ENCODE data around the gene TBX5.

Gene TBX5

GRCh38 chr12:114441039-114441383 lies 35.1 kb upstream of the TBX5 start:
- Mint-ChIP-seq H3K9me3 (no peaks in the 10 kb centered on the region), H3K27ac (no peak overlapping the region), H3K27me3 (peaks cover 93% of the 10 kb centered on the region), H3K4me1 (ENCODE audit: low read depth) (no peaks in the 10 kb centered on the region), H3K4me3 (no peak overlapping the region), H3K36me3 (ENCODE audit: low read depth) (no peaks in the 10 kb centered on the region)
- intact Hi-C loops (cut with micrococcal nuclease) = no loop called here

- Mint-ChIP-seq H3K4me3 (no peak overlapping the region), H3K27me3 (peaks cover 88% of the 10 kb centered on the region), H3K36me3 (ENCODE audit: low read depth) (no peaks in the 10 kb centered on the region), H3K9me3 (no peaks in the 10 kb centered on the region), H3K27ac (no peak overlapping the region), H3K4me1 (ENCODE audit: low read depth) (no peaks in the 10 kb centered on the region)
- intact Hi-C loops (cut with micrococcal nuclease) = no loop called here
These were observed 34.5 kb upstream of the TBX5 start for GRCh38 chr12:114440270-114441038.

GRCh38 chr12:114439817-114440216 lies 33.9 kb upstream of the TBX5 start:
- no peaks in the 10 kb centered on the region for H3K9me3 Mint-ChIP-seq
- no peak overlapping the region for H3K4me3 Mint-ChIP-seq
- H3K27me3 Mint-ChIP-seq = peaks cover 83% of the 10 kb centered on the region
- intact Hi-C loops (cut with micrococcal nuclease) = no loop called here
- no peaks in the 10 kb centered on the region for H3K36me3 Mint-ChIP-seq (ENCODE audit: low read depth)
- H3K27ac Mint-ChIP-seq = no peak overlapping the region
- no peaks in the 10 kb centered on the region for H3K4me1 Mint-ChIP-seq (ENCODE audit: low read depth)

DNA sequence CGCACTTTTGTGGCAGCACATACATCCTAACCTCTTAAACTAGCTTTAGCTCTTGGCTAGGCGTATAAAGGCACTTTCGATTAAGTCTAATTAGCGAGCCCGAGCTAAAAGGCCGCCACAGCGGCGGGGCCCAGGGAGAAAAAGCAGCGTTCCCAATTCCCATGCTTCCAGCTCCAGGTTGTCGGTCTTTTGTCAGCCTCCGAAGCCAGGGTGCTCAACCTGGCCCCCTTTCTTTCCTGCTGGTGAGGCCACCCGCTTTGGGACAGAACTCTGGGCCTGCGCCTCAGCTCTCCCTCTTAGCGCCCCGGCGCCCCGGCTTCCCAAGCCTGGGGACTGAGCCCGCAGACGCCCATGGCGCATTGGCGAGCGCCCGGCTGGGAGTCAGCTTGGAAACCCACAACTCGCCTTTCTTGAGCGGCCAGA lies 33.3 kb upstream of the TBX5 start:
- H3K4me1 Mint-ChIP-seq (ENCODE audit: low read depth) = no peaks in the 10 kb centered on the region
- H3K9me3 Mint-ChIP-seq = no peaks in the 10 kb centered on the region
- H3K36me3 Mint-ChIP-seq (ENCODE audit: low read depth) = no peaks in the 10 kb centered on the region
- no peak overlapping the region for H3K4me3 Mint-ChIP-seq
- intact Hi-C loops (cut with micrococcal nuclease) = no loop called here
- H3K27me3 Mint-ChIP-seq = peaks cover 82% of the 10 kb centered on the region
- H3K27ac Mint-ChIP-seq = no peak overlapping the region

GRCh38 chr12:114438635-114439256 lies 32.8 kb upstream of the TBX5 start:
- H3K9me3 Mint-ChIP-seq = no peaks in the 10 kb centered on the region
- H3K4me1 Mint-ChIP-seq (ENCODE audit: low read depth) = no peaks in the 10 kb centered on the region
- H3K36me3 Mint-ChIP-seq (ENCODE audit: low read depth) = no peaks in the 10 kb centered on the region
- H3K27me3 Mint-ChIP-seq = peaks cover 76% of the 10 kb centered on the region
- no peak overlapping the region for H3K4me3 Mint-ChIP-seq
- intact Hi-C loops (cut with micrococcal nuclease) = no loop called here
- no peak overlapping the region for H3K27ac Mint-ChIP-seq

DNA sequence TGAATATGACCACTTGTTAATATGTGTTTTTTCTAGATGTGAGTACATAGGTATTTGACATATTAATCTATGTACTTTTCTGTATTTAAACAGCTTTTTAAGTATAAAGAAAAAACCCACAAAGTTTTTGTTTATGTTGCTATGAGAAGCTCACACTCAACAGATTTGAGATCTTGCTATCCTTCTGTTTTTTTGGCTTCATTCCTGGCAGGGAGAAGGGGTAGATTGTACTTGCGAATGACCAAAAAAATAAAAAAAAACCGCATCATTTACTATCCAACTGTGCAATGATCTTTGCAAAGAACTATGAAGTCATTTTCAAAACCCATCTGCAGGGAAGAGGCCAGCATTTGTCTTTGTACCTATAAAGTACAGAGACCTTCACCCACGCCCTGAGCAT lies 28.4 kb upstream of the TBX5 start:
- no peak overlapping the region for H3K27ac Mint-ChIP-seq
- no peaks in the 10 kb centered on the region for H3K4me1 Mint-ChIP-seq (ENCODE audit: low read depth)
- no peaks in the 10 kb centered on the region for H3K36me3 Mint-ChIP-seq (ENCODE audit: low read depth)
- no peaks in the 10 kb centered on the region for H3K9me3 Mint-ChIP-seq
- H3K27me3 Mint-ChIP-seq = peaks cover 34% of the 10 kb centered on the region
- no peak overlapping the region for H3K4me3 Mint-ChIP-seq
- intact Hi-C loops (cut with micrococcal nuclease) = no loop called here

- Mint-ChIP-seq H3K36me3 (ENCODE audit: low read depth) (no peaks in the 10 kb centered on the region), H3K4me3 (no peak overlapping the region), H3K9me3 (no peaks in the 10 kb centered on the region), H3K4me1 (ENCODE audit: low read depth) (no peaks in the 10 kb centered on the region), H3K27me3 (peaks cover 12% of the 10 kb centered on the region), H3K27ac (no peak overlapping the region)
- intact Hi-C loops (cut with micrococcal nuclease) = no loop called here
These were observed 26.0 kb upstream of the TBX5 start for GRCh38 chr12:114431902-114432301.

DNA sequence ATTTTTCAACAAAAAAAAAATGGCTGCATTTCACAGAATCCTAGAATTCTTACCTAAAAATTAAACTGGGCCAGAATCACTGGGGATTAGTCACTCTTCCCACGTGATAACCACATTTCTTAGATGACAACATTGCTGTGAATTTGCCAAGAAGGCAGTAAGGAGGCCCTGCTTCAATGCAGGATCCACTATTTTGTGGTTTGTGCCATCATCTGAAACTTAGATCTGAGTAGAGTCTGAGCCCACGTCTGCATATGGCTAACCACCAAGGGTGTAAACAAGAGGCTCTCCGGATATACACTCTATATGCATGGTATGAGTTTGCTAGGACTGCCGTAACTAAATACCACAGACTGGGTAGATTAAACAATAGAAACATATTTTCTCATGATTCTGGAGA lies 24.4 kb upstream of the TBX5 start:
- intact Hi-C loops (cut with micrococcal nuclease) = no loop called here
- Mint-ChIP-seq H3K27ac (no peak overlapping the region), H3K4me1 (ENCODE audit: low read depth) (no peaks in the 10 kb centered on the region), H3K36me3 (ENCODE audit: low read depth) (no peaks in the 10 kb centered on the region), H3K27me3 (peaks cover 5% of the 10 kb centered on the region), H3K9me3 (no peaks in the 10 kb centered on the region), H3K4me3 (no peak overlapping the region)

GRCh38 chr12:114425031-114425626 lies 19.2 kb upstream of the TBX5 start:
- H3K36me3 Mint-ChIP-seq (ENCODE audit: low read depth) = no peaks in the 10 kb centered on the region
- intact Hi-C loops (cut with micrococcal nuclease) = no loop called here
- no peaks in the 10 kb centered on the region for H3K4me1 Mint-ChIP-seq (ENCODE audit: low read depth)

GRCh38 chr12:114420944-114421335 lies 15.0 kb upstream of the TBX5 start:
- no peak overlapping the region for H3K4me3 Mint-ChIP-seq
- H3K4me1 Mint-ChIP-seq (ENCODE audit: low read depth) = no peaks in the 10 kb centered on the region
- intact Hi-C loops (cut with micrococcal nuclease) = no loop called here
- no peaks in the 10 kb centered on the region for H3K9me3 Mint-ChIP-seq
- H3K27ac Mint-ChIP-seq = no peak overlapping the region
- H3K27me3 Mint-ChIP-seq = peaks cover 27% of the 10 kb centered on the region
- H3K36me3 Mint-ChIP-seq (ENCODE audit: low read depth) = no peaks in the 10 kb centered on the region

More at GRCh38 chr12:114425031-114425626, 19.2 kb upstream of the TBX5 start:
- H3K27ac Mint-ChIP-seq = no peak overlapping the region
- H3K4me3 Mint-ChIP-seq = no peak overlapping the region
- H3K27me3 Mint-ChIP-seq = peaks cover 6% of the 10 kb centered on the region
- H3K9me3 Mint-ChIP-seq = no peaks in the 10 kb centered on the region

- Mint-ChIP-seq H3K27me3 (peaks cover 33% of the 10 kb centered on the region), H3K36me3 (ENCODE audit: low read depth) (no peaks in the 10 kb centered on the region), H3K9me3 (no peaks in the 10 kb centered on the region), H3K27ac (no peak overlapping the region), H3K4me3 (no peak overlapping the region), H3K4me1 (ENCODE audit: low read depth) (no peaks in the 10 kb centered on the region)
- intact Hi-C loops (cut with micrococcal nuclease) = no loop called here
These were observed 14.4 kb upstream of the TBX5 start for GRCh38 chr12:114420182-114420943.

- no peak overlapping the region for H3K4me3 Mint-ChIP-seq
- H3K4me1 Mint-ChIP-seq (ENCODE audit: low read depth) = no peaks in the 10 kb centered on the region
- H3K27me3 Mint-ChIP-seq = peaks cover 70% of the 10 kb centered on the region
These were observed 10.1 kb upstream of the TBX5 start for GRCh38 chr12:114416028-114416427.

GRCh38 chr12:114415525-114415868 lies 9.6 kb upstream of the TBX5 start:
- H3K9me3 Mint-ChIP-seq = no peaks in the 10 kb centered on the region
- H3K4me3 Mint-ChIP-seq = no peak overlapping the region
- H3K27me3 Mint-ChIP-seq = peaks cover 74% of the 10 kb centered on the region
- intact Hi-C loops (cut with micrococcal nuclease) = no loop called here
- H3K27ac Mint-ChIP-seq = no peak overlapping the region
- no peaks in the 10 kb centered on the region for H3K4me1 Mint-ChIP-seq (ENCODE audit: low read depth)
- H3K36me3 Mint-ChIP-seq (ENCODE audit: low read depth) = no peaks in the 10 kb centered on the region

More at GRCh38 chr12:114416028-114416427, 10.1 kb upstream of the TBX5 start:
- Mint-ChIP-seq H3K36me3 (ENCODE audit: low read depth) (no peaks in the 10 kb centered on the region), H3K27ac (no peak overlapping the region), H3K9me3 (no peaks in the 10 kb centered on the region)
- intact Hi-C loops (cut with micrococcal nuclease) = no loop called here

GRCh38 chr12:114414866-114415524 lies 9.1 kb upstream of the TBX5 start:
- no peaks in the 10 kb centered on the region for H3K9me3 Mint-ChIP-seq
- intact Hi-C loops (cut with micrococcal nuclease) = no loop called here

More at GRCh38 chr12:114414866-114415524, 9.1 kb upstream of the TBX5 start:
- Mint-ChIP-seq H3K4me1 (ENCODE audit: low read depth) (no peaks in the 10 kb centered on the region), H3K36me3 (ENCODE audit: low read depth) (no peaks in the 10 kb centered on the region), H3K27me3 (peaks cover 79% of the 10 kb centered on the region), H3K4me3 (no peak overlapping the region), H3K27ac (no peak overlapping the region)

Measured in dendritic cell treated with granulocyte-macrophage colony-stimulating factor and Interleukin-4, amounts not matched to agents 40 ng/mL and 50 ng/mL, for 4 days (primary cell).